Astrocyte of the spinal cord (primary cell): Measurements from ENCODE around the gene ABCC3.
"Not testable (repeated sequence)": the region's sequence is repeated elsewhere in the genome, so short reads cannot be mapped to it uniquely, and the experiment has no call there.

Experiments used
- DNase-seq: peaks from one replicate; pipeline ENCODE4 v3.0.0; 2011; ENCODE audit warnings: low read depth, low spot score
- H3K4me3 ChIP-seq: 2 replicates; pipeline ENCODE4 v1.5.1; 2011; ENCODE audit warnings: low read depth, mild to moderate bottlenecking, low read length, moderate library complexity
- in situ Hi-C: cut with HindIII; loops from 2 replicates; pipeline ENCODE4 v1.10.0; 2017; ENCODE audit warnings: low sequenced_read_pairs
- TF ChIP-seq, protein P1 (sequence below): IDR thresholded peaks from 2 replicates; pipeline ENCODE4 v1.5.1; 2012; ENCODE audit warnings: low read depth, mild to moderate bottlenecking, low read length, inconsistent platforms

Gene ABCC3

DNA sequence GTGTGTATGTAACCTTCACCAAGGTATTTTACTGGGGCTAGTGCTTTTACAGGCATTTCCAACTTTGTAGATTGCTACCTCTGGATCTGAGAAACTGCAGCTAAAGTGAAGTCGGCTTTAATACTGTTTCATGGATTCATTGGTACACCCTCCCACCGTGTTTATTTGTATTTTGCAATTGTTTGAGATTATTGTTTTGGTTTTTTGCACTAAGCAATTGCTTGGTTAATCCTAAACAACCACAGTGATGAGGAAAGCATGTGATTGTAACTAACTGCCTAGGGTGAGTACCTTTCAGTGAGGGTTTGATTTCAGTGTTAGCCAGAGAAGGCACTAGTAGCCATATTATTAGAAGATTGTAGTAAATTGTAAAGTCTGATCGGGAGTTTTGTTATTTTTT lies 88.1 kb downstream of the ABCC3 start:
- H3K4me3 ChIP-seq = no peak overlapping the region
- in situ Hi-C loops = no loop called here
- no peak for DNase-seq
- TF ChIP-seq, protein P1, sequence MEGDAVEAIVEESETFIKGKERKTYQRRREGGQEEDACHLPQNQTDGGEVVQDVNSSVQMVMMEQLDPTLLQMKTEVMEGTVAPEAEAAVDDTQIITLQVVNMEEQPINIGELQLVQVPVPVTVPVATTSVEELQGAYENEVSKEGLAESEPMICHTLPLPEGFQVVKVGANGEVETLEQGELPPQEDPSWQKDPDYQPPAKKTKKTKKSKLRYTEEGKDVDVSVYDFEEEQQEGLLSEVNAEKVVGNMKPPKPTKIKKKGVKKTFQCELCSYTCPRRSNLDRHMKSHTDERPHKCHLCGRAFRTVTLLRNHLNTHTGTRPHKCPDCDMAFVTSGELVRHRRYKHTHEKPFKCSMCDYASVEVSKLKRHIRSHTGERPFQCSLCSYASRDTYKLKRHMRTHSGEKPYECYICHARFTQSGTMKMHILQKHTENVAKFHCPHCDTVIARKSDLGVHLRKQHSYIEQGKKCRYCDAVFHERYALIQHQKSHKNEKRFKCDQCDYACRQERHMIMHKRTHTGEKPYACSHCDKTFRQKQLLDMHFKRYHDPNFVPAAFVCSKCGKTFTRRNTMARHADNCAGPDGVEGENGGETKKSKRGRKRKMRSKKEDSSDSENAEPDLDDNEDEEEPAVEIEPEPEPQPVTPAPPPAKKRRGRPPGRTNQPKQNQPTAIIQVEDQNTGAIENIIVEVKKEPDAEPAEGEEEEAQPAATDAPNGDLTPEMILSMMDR = no peak

DNA sequence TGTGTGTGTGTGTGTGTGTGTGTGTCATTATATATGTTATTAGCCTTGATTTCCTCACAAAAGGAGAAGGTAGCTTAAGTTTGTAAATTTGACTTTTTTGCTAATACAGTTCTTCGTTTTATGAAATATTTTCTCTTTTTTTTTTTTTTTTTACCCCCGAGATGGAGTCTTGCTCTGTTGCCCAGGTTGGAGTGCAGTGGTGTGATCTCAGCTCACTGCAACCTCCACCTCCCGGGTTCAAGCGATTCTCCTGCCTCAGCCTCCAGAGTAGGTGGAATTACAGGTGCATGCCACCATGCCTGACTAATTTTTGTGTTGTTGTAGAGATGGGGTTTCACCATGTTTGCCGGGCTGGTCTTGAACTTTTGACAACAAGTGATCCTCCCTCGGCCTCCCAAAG lies 89.9 kb downstream of the ABCC3 start:
- H3K4me3 ChIP-seq, in situ Hi-C loops, DNase-seq: not testable (repeated sequence)

DNA sequence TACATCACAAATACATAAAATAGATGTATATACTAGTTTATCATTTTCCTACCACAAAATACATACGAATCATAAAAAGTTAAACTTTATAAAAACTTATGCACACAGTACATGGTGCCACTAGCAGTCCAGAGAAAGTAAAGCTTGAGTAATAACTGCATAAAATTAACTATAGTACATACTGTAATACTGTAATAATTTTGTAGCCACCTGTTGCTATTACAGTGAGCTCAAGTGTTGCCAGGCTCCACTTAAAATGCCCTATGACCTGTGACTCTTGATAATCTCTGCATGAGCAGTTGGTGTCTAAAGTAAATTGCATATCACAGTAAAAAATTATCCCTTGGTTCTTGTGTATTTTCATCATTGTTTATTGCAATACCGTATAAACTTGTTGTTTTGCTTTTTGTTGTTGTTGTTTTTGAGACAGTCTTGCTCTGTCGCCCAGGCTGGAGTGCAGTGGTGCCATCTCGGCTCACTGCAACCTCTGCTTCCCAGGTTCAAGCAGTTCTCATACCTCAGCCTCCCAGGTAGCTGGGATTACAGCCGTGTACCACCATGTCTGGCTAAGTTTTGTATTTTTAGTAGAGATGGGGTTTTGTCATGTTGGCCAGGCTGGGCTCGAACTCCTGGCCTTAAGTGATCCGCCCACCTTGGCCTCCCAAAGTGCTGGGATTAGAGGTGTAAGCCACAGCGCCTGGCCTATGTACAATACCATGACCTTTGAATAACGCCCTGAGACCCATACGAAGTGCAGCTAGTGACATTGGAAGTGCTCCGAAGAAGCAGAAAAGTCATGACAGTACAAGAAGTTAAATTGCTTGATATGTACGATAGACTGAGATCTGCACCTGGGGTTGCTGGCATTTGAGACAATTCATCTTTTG lies 91.3 kb downstream of the ABCC3 start:
- TF ChIP-seq, protein P1 = no peak
- in situ Hi-C loops = no loop called here
- no peak for DNase-seq
- H3K4me3 ChIP-seq = no peak overlapping the region

DNA sequence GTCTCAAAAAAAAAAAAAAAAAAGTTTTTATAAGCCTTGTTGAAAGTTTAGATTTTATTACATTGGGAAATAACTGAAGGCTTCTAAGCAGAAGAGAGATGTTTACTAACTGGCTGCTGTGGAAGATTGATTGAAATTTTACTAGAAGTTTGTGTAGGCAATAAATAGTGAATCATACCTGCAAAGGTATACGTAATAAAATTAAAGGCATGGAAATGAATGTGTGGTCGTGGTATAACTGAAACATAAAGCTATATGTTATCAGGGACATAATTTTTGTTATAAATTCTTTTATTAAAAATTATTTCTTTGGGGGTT lies 93.4 kb downstream of the ABCC3 start:
- H3K4me3 ChIP-seq = no peak overlapping the region
- TF ChIP-seq, protein P1 = no peak
- in situ Hi-C loops = no loop called here
- no peak for DNase-seq

DNA sequence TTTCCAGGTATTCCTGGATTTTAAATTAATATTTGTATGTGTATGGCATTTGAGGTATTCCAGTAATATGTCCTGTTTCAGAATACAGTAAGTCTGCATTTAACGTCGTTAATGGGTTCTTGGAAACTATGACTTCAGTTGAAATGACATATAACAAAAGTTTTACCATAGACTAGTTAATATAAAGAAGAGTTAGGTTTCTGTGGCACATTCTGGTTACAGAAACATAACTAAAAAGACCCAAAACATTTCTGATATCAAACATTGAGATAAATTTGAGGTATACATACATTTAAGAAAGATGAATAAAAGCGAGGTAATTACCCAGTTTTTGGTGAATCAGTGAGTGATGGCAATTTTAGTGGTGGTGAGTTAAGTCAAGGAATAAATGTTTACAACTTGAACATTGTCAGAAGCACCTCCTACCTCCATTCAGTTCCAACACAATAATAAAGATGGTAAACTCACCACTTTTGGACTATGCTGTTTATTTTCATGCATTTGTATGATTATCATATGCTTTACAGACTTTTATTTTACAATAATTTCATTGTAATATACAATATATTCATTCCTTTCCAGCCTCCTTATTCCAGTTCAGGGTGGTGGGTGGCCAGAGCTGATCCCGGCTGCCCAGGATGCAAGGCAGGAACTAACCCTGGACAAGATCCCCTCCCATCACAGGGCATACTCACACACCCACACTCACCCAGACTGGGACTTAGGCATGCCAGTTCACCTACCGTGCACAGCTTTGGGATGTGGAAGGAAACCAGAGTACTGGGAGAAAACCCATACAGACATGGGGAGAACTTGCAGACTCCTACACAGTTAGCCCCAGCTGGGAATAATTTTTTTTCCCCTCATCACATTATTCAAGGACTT lies 94.4 kb downstream of the ABCC3 start:
- no peak overlapping the region for H3K4me3 ChIP-seq
- no peak for DNase-seq
- in situ Hi-C loops = no loop called here
- TF ChIP-seq, protein P1 = no peak

DNA sequence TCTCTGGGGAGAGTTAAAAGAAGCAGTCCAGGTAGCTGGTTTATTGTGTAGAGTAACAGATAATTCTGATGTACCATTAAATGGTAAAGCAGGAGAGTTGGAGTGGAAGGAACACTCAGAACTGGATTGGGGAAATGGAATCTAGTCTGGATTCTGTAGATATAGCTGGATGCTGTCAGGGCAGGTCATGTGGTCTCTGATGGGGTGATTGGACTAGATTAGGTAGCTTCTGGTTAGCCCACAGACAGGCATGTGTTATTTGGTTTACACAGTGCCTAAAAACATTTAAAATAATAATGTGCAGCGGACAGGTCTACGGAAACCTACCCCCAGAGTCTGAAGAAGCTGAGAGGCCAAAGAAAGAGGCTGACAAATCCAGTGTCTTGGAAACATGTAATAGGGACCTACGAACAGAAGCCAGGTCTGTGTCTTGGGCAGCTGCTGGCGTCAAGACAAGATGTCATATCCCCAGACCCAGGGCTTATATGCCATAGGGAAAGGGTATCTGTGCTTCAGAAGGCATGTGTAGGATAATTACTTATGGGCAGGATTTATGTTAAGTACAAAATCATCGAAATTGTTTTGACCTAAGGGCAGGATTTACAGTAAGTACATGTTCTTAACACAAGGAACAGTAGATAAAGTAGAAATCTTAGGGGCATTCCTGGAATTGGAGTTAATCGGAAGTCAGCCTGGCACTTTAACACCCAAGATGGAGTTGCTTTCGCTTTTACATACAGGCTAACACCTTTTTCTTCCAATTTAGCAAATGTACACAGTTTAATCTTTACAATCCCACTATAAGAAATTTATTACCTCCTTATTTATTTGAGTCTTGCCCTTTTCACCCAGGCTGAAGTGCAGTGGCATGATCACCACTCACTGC lies 97.1 kb downstream of the ABCC3 start:
- TF ChIP-seq, protein P1 = no peak

More for the DNA sequence above, 97.1 kb downstream of the ABCC3 start:
- in situ Hi-C loops = no loop called here
- no peak for DNase-seq
- no peak overlapping the region for H3K4me3 ChIP-seq
